CD14-positive monocyte (primary cell): ENCODE measurements around the gene HOXC13. TPM values are rescaled to one million over a fixed set of nuclear protein-coding genes. Genes with fewer than 3 reads are reported as not detected.
A peak's percentile ranks its signal among the peaks of the same experiment; 100 is the strongest.

Experiments used
- DNase-seq, 3 donors: peaks; one replicate each; pipeline ENCODE4 v3.0.0-alpha.2; 2011 to 2022
- H2AFZ ChIP-seq: 2 replicates; pipeline ENCODE4 v1.6.0; 2012; ENCODE audit warnings: mild to moderate bottlenecking, low read depth, low read length, inconsistent platforms; ENCODE audit not compliant: insufficient read depth, poor library complexity, severe bottlenecking
- H3K27ac ChIP-seq, 2 donors: 1 replicate in 1 of 2; 2 replicates in 1 of 2; pipeline ENCODE4 v1.5.1; 2012 to 2013; ENCODE audit warnings: low read length in 2 of 2, control low read depth in 1 of 2, inconsistent platforms in 1 of 2, low read depth in 1 of 2, mild to moderate bottlenecking in 1 of 2
- H3K27me3 ChIP-seq, 2 donors: one replicate each; pipeline versions ENCODE4 v1.6.0 to v1.6.1; 2011 to 2013; ENCODE audit warnings: low read length in 2 of 2; ENCODE audit not compliant: control insufficient read depth in 2 of 2, insufficient read depth in 2 of 2
- H3K36me3 ChIP-seq, 2 donors: replicated peaks in 1 of 2; 1 replicate in 1 of 2; 2 replicates in 1 of 2; pipeline versions ENCODE4 v1.5.1 to v1.6.1; 2012 to 2013; ENCODE audit warnings: low read length in 2 of 2, control low read depth in 1 of 2, inconsistent platforms in 1 of 2, mild to moderate bottlenecking in 1 of 2; ENCODE audit not compliant: insufficient read depth in 2 of 2, control insufficient read depth in 1 of 2
- H3K4me1 ChIP-seq, 2 donors: 1 replicate in 1 of 2; 2 replicates in 1 of 2; pipeline versions ENCODE4 v1.5.1 to v1.6.1; 2012 to 2013; ENCODE audit warnings: low read length in 2 of 2, control low read depth in 1 of 2, inconsistent platforms in 1 of 2, mild to moderate bottlenecking in 1 of 2, moderate library complexity in 1 of 2; ENCODE audit not compliant: insufficient read depth in 2 of 2, control insufficient read depth in 1 of 2
- H3K4me2 ChIP-seq: replicated peaks from 2 replicates; pipeline ENCODE3; 2012; ENCODE audit warnings: low read length, moderate library complexity, mild to moderate bottlenecking; ENCODE audit not compliant: poor library complexity, severe bottlenecking; ENCODE audit errors: extremely low read depth
- H3K4me3 ChIP-seq, 3 experiments: fragments of 200-600 bp in 1 of 3; sonication (generic) in 1 of 3; replicated peaks in 1 of 3; 1 replicate in 2 of 3; 2 replicates in 1 of 3; pipeline ENCODE4 v1.5.1; 2011 to 2013; ENCODE audit warnings: low read length in 3 of 3, mild to moderate bottlenecking in 3 of 3, control low read depth in 2 of 3, low read depth in 2 of 3, inconsistent platforms in 1 of 3, moderate library complexity in 1 of 3
- H3K79me2 ChIP-seq: 2 replicates; pipeline ENCODE4 v1.6.0; 2012; ENCODE audit warnings: mild to moderate bottlenecking, control low read depth, inconsistent platforms, low read length, moderate library complexity; ENCODE audit not compliant: insufficient read depth
- H3K9ac ChIP-seq: 2 replicates; pipeline ENCODE4 v1.6.0; 2017; ENCODE audit warnings: low read length, mild to moderate bottlenecking; ENCODE audit not compliant: insufficient read depth, poor library complexity, severe bottlenecking
- H3K9me3 ChIP-seq, 2 donors: replicated peaks in 1 of 2; 1 replicate in 1 of 2; 2 replicates in 1 of 2; pipeline versions ENCODE4 v1.5.1 to v1.6.1; 2012 to 2013; ENCODE audit warnings: low read length in 2 of 2, control low read depth in 1 of 2; ENCODE audit not compliant: control insufficient read depth in 1 of 2, insufficient read depth in 1 of 2
- H4K20me1 ChIP-seq: 2 replicates; pipeline ENCODE4 v1.6.0; 2012; ENCODE audit warnings: mild to moderate bottlenecking, low read length, control low read depth, moderate library complexity; ENCODE audit not compliant: insufficient read depth
- H3K27ac Mint-ChIP-seq, 7 donors: one replicate each; pipeline ENCODE4 v1.8.0; 2020; ENCODE audit warnings: mild to moderate bottlenecking in 7 of 7, mixed read lengths in 7 of 7, moderate library complexity in 6 of 7, inconsistent platforms in 2 of 7
- H3K27me3 Mint-ChIP-seq, 3 donors: one replicate each; pipeline ENCODE4 v1.8.0; 2021 to 2022; ENCODE audit warnings: low read depth in 3 of 3, mild to moderate bottlenecking in 3 of 3, mixed read lengths in 3 of 3, moderate library complexity in 3 of 3, inconsistent platforms in 1 of 3
- H3K36me3 Mint-ChIP-seq, 2 donors: one replicate each; pipeline ENCODE4 v1.8.0; 2020; ENCODE audit warnings: mixed read lengths in 2 of 2, inconsistent platforms in 1 of 2, mild to moderate bottlenecking in 1 of 2
- H3K4me1 Mint-ChIP-seq: one replicate; pipeline ENCODE4 v1.8.0; 2020; ENCODE audit warnings: mild to moderate bottlenecking, mixed read lengths
- H3K4me3 Mint-ChIP-seq, 2 donors: one replicate each; pipeline ENCODE4 v1.8.0; 2020; ENCODE audit warnings: mild to moderate bottlenecking in 2 of 2, mixed read lengths in 2 of 2, moderate library complexity in 1 of 2
- H3K9me3 Mint-ChIP-seq, 7 donors: one replicate each; pipeline ENCODE4 v1.8.0; 2020 to 2022; ENCODE audit warnings: mixed read lengths in 7 of 7, mild to moderate bottlenecking in 6 of 7, moderate library complexity in 6 of 7, inconsistent platforms in 2 of 7
- WGBS: methylation state at CpG from one replicate; pipeline ENCODE4 v1.1.5; 2013; ENCODE audit warnings: missing lambda C conversion rate; ENCODE audit not compliant: insufficient coverage; 5-methylcytosine and 5-hydroxymethylcytosine counted together
- intact Hi-C, 2 donors: fragments of 100-400 bp; cut with micrococcal nuclease; formaldehyde crosslinking; loops; one replicate each; pipeline versions ENCODE4 v1.15.0 to v1.15.1; 2023
- polyA plus RNA-seq, 3 donors: library from polyadenylated mRNA; depleted of rRNA in 1 of 3; unstranded in 2 of 3; stranded (reverse) in 1 of 3; fragments of 300-500 nt in 2 of 3; fragments of >200 nt in 1 of 3; fragmentation: Illumina TruSeq in 2 of 3; gene quantifications; 1 replicate in 2 of 3; 2 replicates in 1 of 3; pipeline ENCODE4 v1.2.3, GENCODE V29; 2012 to 2021
- TF ChIP-seq, protein P1 (sequence below): fragments of 200-600 bp; IDR thresholded peaks from one replicate; pipeline ENCODE4 v1.8.0; 2022; ENCODE audit warnings: antibody characterized with exemption, mild to moderate bottlenecking

Gene HOXC13
- polyA plus RNA-seq, 3 donors, result not detected

- no peak overlapping the region for H3K4me3 ChIP-seq
- peak overlapping the region in 1 of 2 donors; percentile 82 for H3K4me3 Mint-ChIP-seq
- peaks cover 38% of the 10 kb centered on the region for H3K4me1 Mint-ChIP-seq
- peaks cover 5 to 71% (median 35%) of the 10 kb centered on the region in 7 donors for H3K9me3 Mint-ChIP-seq
- H2AFZ ChIP-seq, result no peak overlapping the region
- peaks cover 11 to 89% of the 10 kb centered on the region in 2 donors for H3K9me3 ChIP-seq
- H3K4me1 ChIP-seq, result no peaks in the 10 kb centered on the region
- no peak overlapping the region for H3K27ac Mint-ChIP-seq
- no peaks in the 10 kb centered on the region for H3K36me3 ChIP-seq
- peaks cover 4 to 27% of the 10 kb centered on the region in 2 donors for H3K36me3 Mint-ChIP-seq
- intact Hi-C loops, result no loop called here
- WGBS, result 5% methylated on average over 16 of the region's 38 CpGs
- H4K20me1 ChIP-seq, result no peaks in the 10 kb centered on the region
- H3K79me2 ChIP-seq, result no peaks in the 10 kb centered on the region
- no peak overlapping the region for H3K4me2 ChIP-seq
- peaks cover 96 to 99% (median 96%) of the 10 kb centered on the region in 3 donors for H3K27me3 Mint-ChIP-seq
- DNase-seq, result no peak
- H3K9ac ChIP-seq, result no peak overlapping the region
- H3K27ac ChIP-seq, result no peak overlapping the region
- H3K27me3 ChIP-seq, result peaks cover 96 to 100% of the 10 kb centered on the region in 2 donors
- TF ChIP-seq, protein P1, sequence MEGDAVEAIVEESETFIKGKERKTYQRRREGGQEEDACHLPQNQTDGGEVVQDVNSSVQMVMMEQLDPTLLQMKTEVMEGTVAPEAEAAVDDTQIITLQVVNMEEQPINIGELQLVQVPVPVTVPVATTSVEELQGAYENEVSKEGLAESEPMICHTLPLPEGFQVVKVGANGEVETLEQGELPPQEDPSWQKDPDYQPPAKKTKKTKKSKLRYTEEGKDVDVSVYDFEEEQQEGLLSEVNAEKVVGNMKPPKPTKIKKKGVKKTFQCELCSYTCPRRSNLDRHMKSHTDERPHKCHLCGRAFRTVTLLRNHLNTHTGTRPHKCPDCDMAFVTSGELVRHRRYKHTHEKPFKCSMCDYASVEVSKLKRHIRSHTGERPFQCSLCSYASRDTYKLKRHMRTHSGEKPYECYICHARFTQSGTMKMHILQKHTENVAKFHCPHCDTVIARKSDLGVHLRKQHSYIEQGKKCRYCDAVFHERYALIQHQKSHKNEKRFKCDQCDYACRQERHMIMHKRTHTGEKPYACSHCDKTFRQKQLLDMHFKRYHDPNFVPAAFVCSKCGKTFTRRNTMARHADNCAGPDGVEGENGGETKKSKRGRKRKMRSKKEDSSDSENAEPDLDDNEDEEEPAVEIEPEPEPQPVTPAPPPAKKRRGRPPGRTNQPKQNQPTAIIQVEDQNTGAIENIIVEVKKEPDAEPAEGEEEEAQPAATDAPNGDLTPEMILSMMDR, result no peak
Observed at GRCh38 chr12:53963434-53964314, 25.0 kb downstream of the HOXC13 start.

DNA sequence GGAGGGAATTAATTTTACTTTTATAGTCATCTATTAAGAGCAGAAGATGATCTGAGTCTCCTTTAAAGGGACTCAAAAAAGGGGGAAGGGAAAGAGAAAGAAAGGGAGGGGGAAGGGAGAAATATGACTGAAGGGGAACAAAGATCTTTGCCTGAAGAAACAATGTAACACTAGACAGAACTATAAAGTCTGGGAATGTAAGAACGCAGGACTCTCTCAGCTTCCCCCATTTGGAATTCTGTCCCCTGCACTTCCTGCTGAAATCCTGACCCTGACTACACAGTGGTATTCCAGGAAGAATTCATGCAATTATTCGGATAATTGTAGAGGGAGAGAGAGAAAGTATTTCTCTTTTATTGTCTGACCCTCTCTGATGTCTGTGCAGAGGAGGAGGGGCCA lies 25.7 kb downstream of the HOXC13 start:
- DNase-seq, result no peak
- peaks cover 98 to 99% (median 98%) of the 10 kb centered on the region in 3 donors for H3K27me3 Mint-ChIP-seq
- peaks cover 98 to 100% of the 10 kb centered on the region in 2 donors for H3K27me3 ChIP-seq
- peak overlapping the region; percentile 8 to 82 for H3K4me3 Mint-ChIP-seq
- no peaks in the 10 kb centered on the region for H3K36me3 ChIP-seq
- no CpG with 5 or more reads among the region's 2 CpGs for WGBS
- H3K9me3 ChIP-seq, result peaks cover 11 to 91% of the 10 kb centered on the region in 2 donors
- H3K4me3 ChIP-seq, result no peak overlapping the region
- H3K4me1 ChIP-seq, result no peaks in the 10 kb centered on the region
- H2AFZ ChIP-seq, result no peak overlapping the region
- peaks cover 39% of the 10 kb centered on the region for H3K4me1 Mint-ChIP-seq
- H3K27ac Mint-ChIP-seq, result no peak overlapping the region
- TF ChIP-seq, protein P1, result no peak
- H3K27ac ChIP-seq, result no peak overlapping the region
- peaks cover 4 to 28% of the 10 kb centered on the region in 2 donors for H3K36me3 Mint-ChIP-seq
- H3K4me2 ChIP-seq, result no peak overlapping the region
- no peak overlapping the region for H3K9ac ChIP-seq
- no peaks in the 10 kb centered on the region for H4K20me1 ChIP-seq
- peaks cover 5 to 71% (median 35%) of the 10 kb centered on the region in 7 donors for H3K9me3 Mint-ChIP-seq
- intact Hi-C loops, result no loop called here
- no peaks in the 10 kb centered on the region for H3K79me2 ChIP-seq
